HG03139 (cell line): ENCODE results near the gene KREMEN2.

ENCODE experiments used
- ATAC-seq: cut with Tn5 transposase; IDR thresholded peaks from one replicate; pipeline ENCODE4 v1.9.1; 2021; ENCODE audit not compliant: unreplicated experiment

Gene KREMEN2

DNA sequence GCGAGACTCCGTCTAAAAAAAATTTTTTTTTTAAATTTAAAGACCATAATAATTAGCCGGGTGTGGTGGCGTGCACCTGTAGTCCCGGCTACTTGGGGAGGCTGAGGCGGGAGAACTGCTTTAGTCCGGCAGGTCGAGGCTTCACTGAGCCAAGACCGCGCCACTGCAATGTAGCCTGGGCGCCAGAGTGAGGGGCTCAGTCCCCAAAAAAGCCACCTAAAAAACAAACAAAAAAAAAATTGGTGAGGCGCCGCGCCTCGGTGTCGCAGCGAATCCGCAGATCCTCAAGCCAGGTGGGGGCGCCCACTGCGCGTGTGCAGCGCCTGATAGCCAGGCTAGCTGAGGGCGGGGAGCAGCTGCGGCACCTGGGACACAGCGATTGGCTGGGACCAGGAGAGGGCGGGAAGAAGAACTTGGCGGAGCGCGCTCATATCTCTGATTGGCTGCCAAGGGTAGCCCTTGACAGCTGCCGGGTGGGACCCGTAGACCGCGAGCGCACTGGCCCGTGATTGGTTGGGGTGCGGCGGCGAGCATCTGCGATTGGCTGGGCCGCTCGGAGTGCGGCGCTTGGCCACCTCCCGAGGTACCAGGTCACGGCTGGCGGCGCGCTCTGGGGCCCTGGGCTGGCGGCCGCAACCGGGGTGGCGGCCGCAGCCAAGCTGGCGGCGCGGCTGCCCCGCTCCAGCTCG is 39.7 kb downstream of the KREMEN2 start:
- peak; percentile 90 for ATAC-seq

DNA sequence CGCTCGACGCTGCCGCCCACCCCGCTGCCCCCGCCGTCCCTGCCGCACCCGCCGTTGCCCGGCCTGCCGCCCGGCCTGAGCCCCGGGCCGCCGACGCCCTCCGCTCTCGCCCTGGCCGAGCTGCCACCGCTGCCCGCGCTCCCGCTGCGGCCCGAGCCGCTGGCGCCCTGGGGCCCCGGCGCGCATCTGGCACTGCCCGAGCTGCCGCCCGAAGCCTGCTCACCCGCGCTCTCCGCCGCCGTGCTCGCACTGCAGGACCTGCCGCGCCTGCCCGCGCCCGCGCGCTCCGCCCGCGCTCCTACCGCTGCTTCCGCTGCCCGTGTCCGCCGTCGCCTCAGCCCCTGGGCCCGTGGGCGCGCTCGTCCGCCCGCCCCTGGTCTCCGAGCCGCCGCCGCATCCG is 40.2 kb downstream of the KREMEN2 start:
- ATAC-seq = peak; percentile 4

DNA sequence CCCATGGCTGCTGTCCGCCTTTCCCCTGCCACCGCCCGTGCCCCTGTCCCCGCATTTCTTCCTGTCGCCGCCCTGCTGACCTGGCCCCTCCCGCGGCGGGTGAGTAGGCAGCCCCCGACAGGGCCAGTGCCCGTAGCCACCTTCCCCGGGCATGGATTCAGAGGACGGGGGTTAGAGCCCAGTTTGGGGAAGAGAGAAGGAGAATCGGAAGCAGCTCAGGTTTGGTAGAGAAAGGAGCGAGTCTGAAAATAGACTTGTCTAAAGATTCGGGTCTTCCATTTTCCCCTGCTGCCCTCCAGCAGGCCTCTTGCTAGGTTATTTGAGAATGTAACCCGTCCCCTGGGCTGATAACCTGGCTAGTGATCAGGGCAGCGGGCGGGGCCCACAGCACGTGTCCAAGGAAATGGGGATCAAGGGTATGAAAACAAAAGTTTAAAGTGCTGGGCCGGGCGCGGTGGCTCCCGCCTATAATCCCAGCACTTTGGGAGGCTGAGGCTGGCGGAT is 40.8 kb downstream of the KREMEN2 start:
- no peak for ATAC-seq

DNA sequence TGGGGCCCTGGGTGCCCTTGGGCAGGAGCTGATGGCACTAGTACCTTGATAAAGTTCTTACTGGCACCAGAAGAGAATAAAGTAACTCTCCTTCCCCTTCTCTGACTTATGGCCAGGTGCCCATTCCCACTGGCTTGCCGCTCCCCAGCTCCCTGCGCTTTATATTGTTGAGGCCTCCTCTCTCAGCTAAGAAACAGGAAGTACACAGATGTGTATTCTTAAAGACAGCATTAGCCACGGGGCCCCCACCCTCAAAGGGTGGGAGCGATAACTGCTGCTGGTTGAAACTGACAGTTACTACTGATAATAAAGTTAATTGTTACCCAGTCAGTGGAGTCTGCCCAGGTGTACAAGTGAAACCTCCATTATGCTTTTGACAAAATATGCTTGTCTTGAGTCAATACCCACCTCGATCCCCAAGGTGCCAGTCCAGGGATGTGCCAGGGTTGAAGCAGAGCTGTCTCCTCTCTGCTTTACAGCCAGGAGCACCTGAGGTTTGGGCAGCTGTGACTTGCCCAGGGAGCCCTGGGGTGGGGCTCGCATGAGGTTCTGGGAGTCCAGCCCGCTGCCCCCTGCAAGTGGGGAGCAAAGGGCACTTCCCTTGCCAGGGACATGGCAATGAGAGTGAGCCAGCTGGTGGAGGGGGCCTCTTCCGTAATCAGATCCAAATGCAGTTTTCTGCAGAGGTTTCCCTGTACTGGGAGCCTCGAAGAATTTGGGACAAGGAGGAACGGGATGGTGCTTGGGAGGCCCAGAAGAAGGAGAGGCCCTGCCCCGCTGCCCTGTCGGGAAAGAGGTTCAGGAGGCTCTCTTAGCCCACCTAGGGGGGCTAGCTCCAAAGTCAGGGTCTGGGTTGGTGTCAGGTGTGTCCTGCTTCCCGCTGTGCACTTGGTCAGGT is 43.2 kb downstream of the KREMEN2 start:
- ATAC-seq = no peak

DNA sequence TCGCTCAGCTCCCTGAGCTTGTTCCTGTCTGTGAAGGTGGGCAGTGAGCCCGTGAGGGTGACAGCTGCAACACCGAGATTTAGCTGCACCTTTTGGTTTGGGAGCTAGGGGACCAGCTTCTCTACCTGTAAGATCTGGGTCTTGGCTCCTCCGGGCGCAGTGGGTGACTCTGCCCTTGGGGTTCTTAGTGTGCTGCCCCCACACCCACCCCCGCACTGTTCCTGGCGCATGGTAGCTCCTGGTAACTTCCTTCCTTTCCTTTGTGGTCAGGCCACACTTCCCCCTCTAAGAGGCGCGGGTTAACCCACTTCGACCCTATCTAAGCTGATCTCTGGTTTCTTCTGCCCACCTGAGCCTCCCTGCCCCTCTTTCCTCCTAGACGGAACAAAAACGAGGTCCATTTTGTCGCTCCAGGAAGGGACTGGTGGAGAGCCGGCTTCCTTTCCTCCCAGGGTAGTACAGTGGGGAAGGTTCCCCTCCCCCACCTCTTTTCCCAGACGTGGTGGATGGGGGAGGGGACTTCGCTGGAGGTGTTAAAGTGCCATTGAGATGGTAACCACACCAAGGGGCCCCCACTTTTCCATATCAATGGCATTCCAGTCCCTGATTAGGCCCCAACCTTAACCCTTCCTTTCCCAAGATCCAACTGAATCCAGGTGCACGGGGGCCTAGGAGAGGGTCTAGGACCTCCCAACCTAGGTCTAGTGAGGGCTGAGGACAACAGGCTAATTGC is 44.0 kb downstream of the KREMEN2 start:
- no peak for ATAC-seq

DNA sequence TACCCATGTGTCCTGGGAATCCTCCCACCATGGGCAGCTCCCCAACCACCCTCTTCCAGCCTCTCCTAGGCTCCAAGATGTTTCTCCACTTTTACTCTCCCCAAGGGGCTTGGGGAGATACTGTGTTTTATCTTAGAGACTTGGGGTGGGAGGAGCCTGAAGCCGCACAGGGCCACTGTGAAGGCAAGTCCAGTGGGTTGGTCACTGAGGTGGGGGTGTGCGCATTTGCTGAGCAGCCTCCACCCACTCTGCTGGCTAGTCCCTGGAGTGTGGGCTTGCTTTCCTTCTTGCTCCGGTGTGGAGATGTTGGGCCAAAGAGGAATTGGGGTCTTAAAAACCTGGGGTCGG is 44.6 kb downstream of the KREMEN2 start:
- ATAC-seq = no peak

DNA sequence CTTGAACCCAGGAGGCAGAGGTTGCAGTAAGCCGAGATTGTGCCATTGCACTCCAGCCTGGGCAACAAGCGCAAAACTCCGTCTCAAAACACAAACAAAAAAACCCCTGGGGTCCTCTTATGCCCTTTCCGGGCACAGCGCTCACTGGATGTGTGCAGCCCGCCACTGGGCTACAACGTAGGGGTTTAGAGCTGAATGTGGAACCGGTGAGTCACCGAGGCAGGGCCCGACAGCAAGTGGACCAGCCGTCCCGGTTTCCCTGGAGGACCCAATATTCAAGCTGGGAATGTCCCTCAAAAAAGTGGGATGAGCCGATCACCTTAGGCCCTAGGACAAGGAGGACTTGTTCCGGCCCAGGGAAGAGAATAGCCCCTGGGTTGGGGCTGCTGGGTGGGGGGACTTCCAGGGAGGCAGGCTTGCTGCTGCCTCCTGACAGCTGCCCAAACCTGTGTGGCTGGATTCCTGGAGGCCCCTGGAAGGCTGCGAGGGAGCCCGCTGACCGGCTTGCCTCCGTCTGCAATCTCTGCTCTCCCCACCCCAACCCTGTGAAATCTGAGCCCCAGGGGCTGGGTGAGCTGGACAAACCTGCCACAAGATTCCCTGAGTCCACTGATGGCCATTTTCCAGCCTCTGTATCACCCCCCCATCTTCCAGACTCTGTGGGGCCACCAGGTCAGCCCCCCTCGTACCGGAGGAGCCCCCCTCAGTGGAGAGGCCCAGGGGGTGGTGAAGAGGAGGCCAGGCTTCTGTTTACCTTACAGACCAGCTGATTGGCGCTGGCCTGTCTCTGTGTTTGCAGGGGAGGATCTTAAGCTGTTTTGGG is 45.7 kb downstream of the KREMEN2 start:
- ATAC-seq = no peak

DNA sequence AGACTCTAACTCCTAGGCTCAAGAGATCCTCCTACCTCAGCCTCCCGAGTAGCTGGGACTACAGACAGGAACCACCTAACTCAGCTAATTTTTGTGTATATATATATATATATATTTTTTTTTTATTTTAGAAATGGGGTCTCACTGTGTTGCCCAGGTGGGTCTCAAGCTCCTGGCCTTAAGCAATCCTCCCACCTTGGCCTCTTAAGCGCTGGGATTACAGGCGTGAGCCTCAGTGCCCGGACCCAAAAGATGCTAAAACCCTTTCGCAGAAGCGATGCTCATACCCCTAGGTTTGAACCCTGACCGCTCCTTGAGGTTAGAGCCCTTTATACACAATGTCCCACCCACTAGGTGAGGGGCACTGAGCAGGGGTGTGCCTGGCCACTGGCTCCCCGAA is 46.4 kb downstream of the KREMEN2 start:
- ATAC-seq = no peak

DNA sequence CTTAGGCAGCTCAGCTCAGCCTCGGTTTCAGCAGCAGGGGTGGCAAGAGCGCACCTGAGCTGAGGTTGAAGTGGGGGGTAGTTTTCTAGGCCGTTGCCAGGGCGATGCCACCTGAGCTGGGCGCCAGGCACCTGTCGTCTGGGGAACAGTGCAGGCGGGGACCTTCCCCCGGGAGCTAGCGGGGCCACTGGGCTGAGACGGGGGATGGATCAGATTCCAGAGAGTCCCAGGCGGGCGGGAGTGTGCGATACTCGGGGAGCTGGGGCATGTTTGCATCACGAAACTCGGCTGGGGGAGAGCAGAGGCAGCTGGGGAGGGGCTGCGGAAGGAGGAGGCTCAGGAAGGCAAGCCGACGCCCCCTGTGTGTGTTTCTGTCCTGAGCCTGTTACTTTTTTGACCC is 48.2 kb downstream of the KREMEN2 start:
- no peak for ATAC-seq

DNA sequence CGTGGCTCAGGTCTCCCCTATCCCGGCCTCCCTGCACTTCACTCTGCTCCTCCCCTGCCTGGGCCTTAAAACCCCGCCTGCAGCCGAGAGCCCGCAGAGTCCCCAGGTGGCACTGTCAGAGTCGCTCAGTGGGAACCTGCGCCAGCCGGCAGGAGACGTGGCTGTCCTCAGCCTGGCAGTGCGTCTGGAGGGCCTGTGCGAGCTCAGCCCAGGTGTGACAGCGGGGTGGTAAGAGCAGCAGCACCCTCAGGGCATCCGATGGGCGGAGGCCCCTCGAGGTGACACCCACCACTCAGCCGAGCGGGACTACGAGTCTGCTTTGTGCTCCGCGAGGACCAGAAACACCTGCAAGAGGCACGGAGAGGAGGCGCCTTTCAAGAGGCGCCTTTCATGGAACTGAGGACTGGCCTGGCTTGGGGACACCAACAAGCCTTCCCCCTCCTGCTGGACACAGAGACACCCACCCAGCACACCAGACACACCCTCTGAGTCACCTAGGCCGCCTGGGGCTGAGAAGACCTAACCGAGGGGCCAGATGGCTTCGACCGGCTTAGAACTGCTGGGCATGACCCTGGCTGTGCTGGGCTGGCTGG is 48.8 kb downstream of the KREMEN2 start, which contains the start of gene CLDN9:
CLDN9 (plus strand) TSS at position 96 of the 593 bp plus-strand sequence; CDS start at position 536, 440 bp downstream.
- no peak for ATAC-seq

DNA sequence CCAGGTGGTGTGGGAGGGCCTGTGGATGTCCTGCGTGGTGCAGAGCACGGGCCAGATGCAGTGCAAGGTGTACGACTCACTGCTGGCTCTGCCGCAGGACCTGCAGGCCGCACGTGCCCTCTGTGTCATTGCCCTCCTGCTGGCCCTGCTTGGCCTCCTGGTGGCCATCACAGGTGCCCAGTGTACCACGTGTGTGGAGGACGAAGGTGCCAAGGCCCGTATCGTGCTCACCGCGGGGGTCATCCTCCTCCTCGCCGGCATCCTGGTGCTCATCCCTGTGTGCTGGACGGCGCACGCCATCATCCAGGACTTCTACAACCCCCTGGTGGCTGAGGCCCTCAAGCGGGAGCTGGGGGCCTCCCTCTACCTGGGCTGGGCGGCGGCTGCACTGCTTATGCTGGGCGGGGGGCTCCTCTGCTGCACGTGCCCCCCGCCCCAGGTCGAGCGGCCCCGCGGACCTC is 49.4 kb downstream of the KREMEN2 start:
- ATAC-seq = no peak

DNA sequence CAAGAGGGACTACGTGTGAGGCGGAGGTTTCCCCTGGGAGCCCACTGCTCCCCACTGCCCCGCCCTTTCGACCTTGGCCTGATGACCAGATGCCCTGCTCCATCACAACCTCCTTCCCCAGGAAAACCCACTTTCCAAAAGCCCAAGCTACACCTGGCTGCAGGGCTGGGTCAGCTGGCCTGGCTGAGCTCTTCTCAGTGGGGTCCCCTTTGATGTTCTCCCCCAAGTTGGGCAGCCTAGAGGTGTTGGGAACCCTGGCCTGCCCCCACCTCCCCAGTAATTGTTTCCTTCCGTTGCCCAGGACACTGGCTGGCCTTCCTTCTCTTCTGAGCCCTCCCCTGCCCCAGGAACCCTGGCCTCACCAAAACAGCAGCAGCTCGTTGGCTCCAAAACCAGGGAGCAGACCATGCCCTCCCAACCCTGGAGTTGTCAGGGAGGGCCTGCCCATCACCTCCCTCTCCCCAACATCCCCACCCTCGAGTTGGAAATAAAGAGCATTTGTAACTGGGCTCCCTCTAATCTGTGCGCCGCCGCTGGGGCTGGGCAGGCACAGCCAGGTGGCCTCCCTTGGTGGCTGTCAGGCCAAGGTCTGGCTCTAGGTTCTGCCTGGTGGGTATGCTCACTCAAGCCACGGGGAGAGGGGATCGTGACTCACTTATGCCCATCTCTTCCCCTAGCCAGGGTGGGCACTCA is 50.1 kb downstream of the KREMEN2 start:
- no peak for ATAC-seq

DNA sequence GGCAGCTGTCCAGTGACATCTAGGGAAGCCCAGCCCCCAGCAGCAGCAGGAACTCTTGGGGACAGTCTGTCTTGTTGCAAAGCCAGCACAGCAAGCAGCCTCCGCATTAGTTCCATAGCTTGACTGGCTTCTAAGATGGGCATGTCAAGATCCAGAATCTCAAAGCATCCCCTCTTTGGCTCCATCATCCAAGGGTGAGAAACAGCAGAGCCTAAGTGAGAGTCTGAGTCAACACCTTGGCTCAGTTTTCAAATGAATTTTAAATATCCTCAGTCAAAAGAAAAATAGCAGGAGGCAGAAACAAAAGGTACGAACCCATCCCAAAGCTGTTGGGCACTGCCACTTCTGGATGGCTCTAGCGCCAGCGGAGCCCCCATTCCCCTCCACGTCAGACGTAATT is 50.9 kb downstream of the KREMEN2 start:
- ATAC-seq = no peak

DNA sequence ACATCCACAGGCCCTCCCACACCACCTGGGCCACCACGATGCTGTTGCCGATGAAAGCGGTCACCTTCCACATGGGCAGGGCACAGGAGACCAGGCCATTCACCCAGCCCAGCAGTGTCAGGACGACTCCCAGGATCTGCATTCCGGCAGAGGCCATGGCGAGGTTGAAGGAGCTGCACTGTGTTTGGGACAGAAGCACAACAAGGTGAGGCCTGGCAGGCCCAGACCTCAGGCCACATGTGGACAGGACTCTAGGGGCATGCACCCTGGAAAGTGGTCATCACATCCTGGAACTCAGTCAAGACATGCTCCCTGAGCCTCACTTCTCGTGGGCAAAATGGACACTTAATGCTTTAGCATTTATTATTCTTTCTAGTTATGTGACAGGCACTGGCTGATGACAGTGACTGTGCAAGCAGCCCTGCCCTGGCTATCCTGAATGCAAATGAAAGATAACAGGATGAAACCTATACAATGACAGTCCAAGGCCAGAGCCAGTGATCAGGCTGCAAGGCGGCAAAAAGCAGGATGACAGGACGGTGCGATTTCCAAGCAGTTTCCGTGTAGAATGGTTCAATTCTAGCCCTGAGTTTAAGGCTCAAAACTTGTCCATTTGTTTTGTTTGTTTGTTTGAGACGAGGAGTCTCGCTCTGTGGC is 51.9 kb downstream of the KREMEN2 start:
- ATAC-seq = no peak

DNA sequence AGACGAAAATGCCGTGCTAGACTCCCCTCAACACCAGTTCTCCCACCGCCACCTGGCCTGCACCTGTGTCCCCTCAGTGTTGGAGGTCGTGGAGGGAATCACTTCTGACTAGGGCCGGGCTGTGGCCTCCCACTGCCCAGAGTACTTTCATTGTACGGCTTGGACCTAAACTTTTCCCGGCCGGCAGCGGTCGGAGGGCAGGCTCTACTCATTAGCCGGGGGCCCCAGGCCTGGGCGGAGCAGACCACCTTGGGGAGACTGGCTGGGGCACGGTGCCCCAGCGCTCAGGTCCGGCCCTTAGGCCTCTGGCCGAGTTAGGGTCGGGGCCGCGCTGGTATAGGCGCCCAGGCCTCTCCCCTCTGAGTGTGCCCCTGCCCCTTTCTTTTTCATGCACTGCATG is 53.3 kb downstream of the KREMEN2 start:
- ATAC-seq = no peak
